ENCODE results near the gene SEC22A.
"Not testable (repeated sequence)": the region's sequence is repeated elsewhere in the genome, so short reads cannot be mapped to it uniquely, and the experiment has no call there.

The SEC22A gene

GRCh38 chr3:123186695-123187094 is 15.0 kb upstream of the SEC22A start:
- DNase-seq: no peak

- no peak for DNase-seq
Observed at GRCh38 chr3:123188058-123188457, 13.7 kb upstream of the SEC22A start.

- no peak for DNase-seq
Observed at GRCh38 chr3:123193448-123194101, 8.2 kb upstream of the SEC22A start.

DNA sequence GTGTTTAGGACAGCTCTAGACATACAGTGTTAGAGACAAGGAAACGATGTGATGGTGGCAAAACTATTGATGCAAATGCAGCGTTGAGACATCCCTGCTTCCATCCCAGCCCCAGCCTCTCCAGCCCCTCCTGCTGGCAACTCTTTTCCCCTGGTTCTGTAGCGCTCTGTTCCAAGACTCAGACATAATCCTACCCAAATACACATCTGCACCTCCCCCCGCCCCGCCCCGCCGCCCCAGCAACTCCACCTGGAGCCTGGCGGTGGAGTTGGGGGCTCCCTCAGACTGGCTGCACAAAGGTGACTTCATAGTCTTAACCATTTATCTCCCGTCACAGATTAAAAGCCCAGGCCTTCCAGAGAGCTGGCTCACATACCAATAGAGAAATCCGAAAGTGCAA is 7.2 kb upstream of the SEC22A start:
- DNase-seq: no peak

DNA sequence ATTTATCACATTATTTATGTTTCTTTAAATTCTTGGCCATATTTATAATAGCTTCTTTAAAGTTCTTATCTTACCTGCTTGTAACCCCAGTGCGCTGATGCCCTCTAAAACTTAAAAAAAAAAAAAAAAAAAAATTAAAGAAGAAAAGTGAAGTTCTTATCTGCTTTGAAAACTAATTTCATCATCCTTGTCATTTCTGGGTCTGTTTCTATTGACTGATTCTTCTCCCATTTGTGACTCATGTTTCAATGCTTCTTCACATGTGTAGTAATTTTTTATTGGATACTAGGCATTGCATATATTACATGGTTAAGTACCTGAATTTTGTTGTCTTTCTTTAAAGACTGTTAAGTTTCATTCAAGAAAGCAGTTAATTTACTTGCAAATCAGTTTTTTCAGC is 3.4 kb upstream of the SEC22A start:
- no peak for DNase-seq

- DNase-seq: no peak
Observed at GRCh38 chr3:123201223-123201556, 553 bp upstream of the SEC22A start.

- DNase-seq: no peak
Observed at GRCh38 chr3:123202451-123202850, 708 bp downstream of the SEC22A start.

- no peak for DNase-seq
Observed at GRCh38 chr3:123218990-123219389, 17.2 kb downstream of the SEC22A start.

DNA sequence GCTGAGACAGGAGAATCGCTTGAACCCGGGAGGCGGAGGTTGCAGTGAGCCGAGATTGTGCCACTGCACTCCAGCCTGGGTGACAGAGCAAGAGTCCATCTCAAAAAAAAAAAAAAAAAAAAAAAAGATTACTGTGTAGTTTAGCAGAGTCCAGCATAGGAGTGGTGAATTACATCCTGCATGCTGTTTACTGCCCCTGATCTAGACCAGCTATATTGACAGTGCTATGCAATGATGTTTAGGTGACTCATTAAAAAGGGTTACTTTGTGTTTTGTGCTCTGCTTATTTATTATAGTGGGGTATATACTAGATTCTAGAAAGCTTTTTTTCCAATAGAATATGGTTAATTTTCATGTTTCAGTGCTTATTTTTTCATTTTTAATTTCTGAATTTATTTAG is 19.6 kb downstream of the SEC22A start:
- DNase-seq: not testable (repeated sequence)

GRCh38 chr3:123225016-123225415 is 23.3 kb downstream of the SEC22A start:
- DNase-seq: no peak

DNA sequence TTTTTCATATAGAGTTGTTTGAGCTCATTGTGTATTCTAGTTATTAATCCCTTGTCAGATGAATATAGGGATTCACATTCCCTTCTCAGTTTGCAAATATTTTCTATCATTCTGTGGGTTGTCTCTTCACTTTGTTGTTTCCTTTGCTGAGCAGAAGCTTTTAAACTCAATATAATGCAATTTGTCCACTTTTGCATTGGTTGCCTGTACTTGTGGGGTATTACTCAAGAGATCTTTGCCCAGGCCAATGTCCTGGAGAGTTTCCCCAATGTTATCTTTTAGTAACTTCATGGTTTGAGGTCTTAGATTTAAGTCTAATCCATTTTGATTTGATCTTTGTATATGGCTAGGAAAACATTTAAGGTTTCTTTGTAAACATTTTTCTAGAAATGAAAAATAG is 24.8 kb downstream of the SEC22A start:
- no peak for DNase-seq

- DNase-seq: no peak
Observed at GRCh38 chr3:123229145-123229544, 27.4 kb downstream of the SEC22A start.

GRCh38 chr3:123236902-123237301 is 35.2 kb downstream of the SEC22A start:
- no peak for DNase-seq

DNA sequence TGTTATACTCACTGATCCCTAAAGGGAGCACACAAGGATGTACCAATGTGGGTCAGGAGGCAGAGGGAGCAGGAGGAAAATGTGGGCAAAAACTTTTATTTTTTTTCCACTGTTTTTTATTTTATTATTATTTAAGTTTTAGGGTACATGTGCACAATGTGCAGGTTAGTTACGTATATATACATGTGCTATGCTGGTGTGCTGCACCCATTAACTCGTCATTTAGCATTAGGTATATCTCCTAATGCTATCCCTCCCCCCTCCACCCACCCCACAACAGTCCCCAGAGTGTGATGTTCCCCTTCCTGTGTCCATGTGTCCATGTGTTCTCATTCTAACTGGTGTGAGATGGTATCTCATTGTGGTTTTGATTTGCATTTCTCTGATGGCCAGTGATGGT is 37.4 kb downstream of the SEC22A start:
- not testable (repeated sequence) for DNase-seq

- no peak for DNase-seq
Observed at GRCh38 chr3:123239756-123240155, 38.0 kb downstream of the SEC22A start.

DNA sequence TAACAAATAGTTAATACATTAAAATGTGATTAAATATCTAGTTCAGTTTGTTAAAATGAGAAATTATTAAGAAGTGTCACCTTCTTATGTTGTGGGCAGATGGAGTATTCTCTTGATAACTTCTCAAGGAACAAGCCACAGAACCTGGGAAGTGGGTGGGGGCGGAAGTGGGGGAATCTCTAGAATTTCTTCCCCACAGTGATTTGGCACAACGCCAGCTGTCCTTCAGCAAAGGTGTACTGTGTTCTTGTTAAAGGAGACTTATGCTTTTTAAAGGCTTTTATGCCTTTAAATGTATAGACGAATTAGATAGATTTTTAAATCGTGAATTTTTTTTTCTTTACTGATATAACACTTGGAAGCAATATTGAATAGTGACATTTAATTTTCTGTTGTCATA is 42.4 kb downstream of the SEC22A start:
- DNase-seq: no peak

DNA sequence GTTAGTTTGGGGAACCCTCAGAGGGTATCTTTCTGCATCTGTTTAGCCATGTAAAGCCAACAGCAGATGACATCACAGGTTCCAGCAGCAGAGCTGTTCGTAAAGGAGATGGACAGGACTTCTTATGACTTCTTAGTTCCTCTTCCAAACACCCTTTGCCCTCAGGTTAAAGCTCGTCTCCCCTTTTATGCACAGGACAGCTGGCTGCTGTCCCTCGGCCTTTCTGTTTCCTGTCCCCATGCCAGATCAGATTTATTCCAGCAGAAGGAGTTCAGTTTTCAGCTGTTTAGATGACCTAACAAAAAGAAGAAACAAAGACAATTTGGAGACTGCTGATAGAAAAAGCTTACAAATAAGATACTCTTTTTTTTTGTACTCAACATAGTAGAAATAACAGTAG is 45.1 kb downstream of the SEC22A start:
- no peak for DNase-seq

- no peak for DNase-seq
Observed at GRCh38 chr3:123256256-123256655, 54.5 kb downstream of the SEC22A start.

DNA sequence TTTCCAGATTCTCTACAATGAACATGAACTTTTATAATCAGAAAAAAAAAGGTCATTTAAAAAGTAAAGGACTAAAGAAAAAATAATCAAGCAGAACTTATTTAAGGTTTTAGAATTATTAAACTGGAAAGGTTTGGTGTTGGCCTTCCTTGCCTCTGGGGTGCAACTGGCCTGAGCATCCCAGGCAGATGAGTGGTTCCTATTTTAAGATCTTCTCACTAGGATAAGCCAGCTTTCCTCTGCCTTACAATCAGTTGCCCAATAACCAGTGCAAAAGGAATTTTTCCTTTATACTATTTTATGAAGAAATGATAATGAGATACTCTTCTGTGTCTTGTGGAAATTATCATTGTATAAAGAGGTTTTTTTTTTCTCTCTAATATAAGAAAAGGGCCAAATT is 56.6 kb downstream of the SEC22A start:
- DNase-seq: no peak

- DNase-seq: peak; percentile 26 to 38
Observed at GRCh38 chr3:123258811-123259420, 57.2 kb downstream of the SEC22A start.

- DNase-seq: no peak
Observed at GRCh38 chr3:123261666-123262065, 59.9 kb downstream of the SEC22A start.

- no peak for DNase-seq
Observed at GRCh38 chr3:123262226-123262625, 60.5 kb downstream of the SEC22A start.

DNA sequence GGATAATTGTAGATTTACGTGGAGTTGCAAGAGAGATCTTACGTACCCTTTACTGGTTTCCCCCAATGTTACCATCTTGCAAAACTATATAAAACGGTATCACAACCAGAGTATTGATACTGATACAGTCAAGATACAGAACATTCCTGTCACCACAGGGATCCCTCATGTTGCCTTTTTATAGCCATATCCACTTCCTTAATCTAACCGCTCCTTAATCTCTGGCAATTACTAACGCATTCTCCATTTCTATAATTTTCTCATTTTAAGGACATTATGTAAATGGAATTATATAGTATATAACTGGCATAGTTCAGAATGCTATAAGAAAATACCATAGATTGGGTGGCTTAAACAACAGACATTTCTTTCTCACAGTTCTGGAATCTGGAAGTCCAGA is 61.1 kb downstream of the SEC22A start:
- DNase-seq: no peak

DNA sequence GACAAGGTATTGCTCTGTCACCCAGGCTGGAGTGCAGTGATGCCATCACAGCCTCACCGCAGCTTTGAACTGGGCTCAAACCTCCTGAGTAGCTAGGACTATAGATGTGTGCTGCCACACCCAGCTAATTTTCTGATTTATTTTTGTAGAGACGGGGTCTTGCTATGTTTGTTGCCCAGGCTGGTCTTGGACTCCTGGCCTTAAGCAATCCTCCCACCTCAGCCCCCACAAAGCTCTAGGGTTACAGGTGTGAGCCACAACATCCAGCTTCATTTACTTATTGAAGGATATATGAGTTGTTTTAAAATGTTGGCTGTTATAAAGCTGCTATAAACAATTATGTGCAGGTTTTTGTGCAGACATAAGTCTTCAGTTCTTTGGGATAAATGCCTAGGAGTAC is 62.2 kb downstream of the SEC22A start:
- no peak for DNase-seq

DNA sequence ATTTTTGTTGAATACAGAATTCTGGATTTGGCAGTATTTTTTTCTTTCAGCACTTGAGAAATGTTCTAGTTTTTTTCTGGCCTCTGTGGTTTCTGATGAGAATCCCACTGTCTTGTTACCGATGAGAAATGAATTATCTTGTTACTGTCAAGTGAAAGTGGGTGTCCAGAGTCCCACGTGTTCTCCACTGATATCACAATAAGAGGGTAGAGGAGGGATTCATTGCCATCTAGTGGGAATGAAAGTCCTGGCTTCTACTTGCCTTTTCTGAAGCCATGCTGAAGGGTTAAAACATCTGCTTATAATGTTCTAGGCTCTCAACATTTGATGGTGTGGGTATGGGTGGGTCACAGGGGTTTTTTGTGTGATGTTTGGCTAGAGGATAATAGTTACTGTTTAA is 66.1 kb downstream of the SEC22A start:
- no peak for DNase-seq
